HG02885 (cell line): Measurements from ENCODE around the gene HEYL.
"Not testable (repeated sequence)": the region's sequence is repeated elsewhere in the genome, so short reads cannot be mapped to it uniquely, and the experiment has no call there.

Source experiments
- ATAC-seq: cut with Tn5 transposase; IDR thresholded peaks from one replicate; pipeline ENCODE4 v1.9.1; 2021; ENCODE audit warnings: mild to moderate bottlenecking; ENCODE audit not compliant: unreplicated experiment, poor library complexity

The HEYL gene

GRCh38 chr1:39615086-39615673 lies 24.3 kb downstream of the HEYL start:
- no peak for ATAC-seq

- ATAC-seq: no peak
Measured at GRCh38 chr1:39614488-39614887, 25.0 kb downstream of the HEYL start.

GRCh38 chr1:39613250-39613649 lies 26.2 kb downstream of the HEYL start:
- no peak for ATAC-seq

- peak; percentile 50 for ATAC-seq
Measured at GRCh38 chr1:39609618-39610331, 29.7 kb downstream of the HEYL start.

- ATAC-seq: no peak
Measured at GRCh38 chr1:39608921-39609320, 30.5 kb downstream of the HEYL start.

- ATAC-seq: not testable (repeated sequence)
Measured at GRCh38 chr1:39603677-39604076, 35.8 kb downstream of the HEYL start.

- ATAC-seq: not testable (repeated sequence)
Measured at GRCh38 chr1:39601667-39602255, 37.7 kb downstream of the HEYL start.

GRCh38 chr1:39596163-39596562 lies 43.3 kb downstream of the HEYL start:
- no peak for ATAC-seq

GRCh38 chr1:39593386-39593785 lies 46.1 kb downstream of the HEYL start:
- ATAC-seq: no peak

- ATAC-seq: no peak
Measured at GRCh38 chr1:39592069-39592468, 47.4 kb downstream of the HEYL start.

GRCh38 chr1:39590546-39590945 lies 48.9 kb downstream of the HEYL start:
- no peak for ATAC-seq

- ATAC-seq: no peak
Measured at GRCh38 chr1:39585933-39586332, 53.5 kb downstream of the HEYL start.

GRCh38 chr1:39576016-39576657 lies 63.3 kb downstream of the HEYL start:
- peak; percentile 39 for ATAC-seq

- no peak for ATAC-seq
Measured at GRCh38 chr1:39575191-39576015, 64.0 kb downstream of the HEYL start.

GRCh38 chr1:39574646-39575045 lies 64.8 kb downstream of the HEYL start:
- ATAC-seq: no peak
